Right ventricle myocardium inferior (tissue), 1 donor: ENCODE measurements around the gene AP2A2. TPM values are rescaled to one million over a fixed set of nuclear protein-coding genes. Genes with fewer than 3 reads are reported as not detected.

Source experiments
- ATAC-seq: fragments of 200-7000 bp; cut with Tn5 transposase; one replicate; pipeline ENCODE4 v1.9.1; 2020; ENCODE audit warnings: mild to moderate bottlenecking, moderate library complexity
- DNase-seq: peaks from one replicate; pipeline ENCODE4 v3.0.0; 2021; ENCODE audit errors: missing footprints
- intact Hi-C: fragments of 100-400 bp; cut with DNase I; formaldehyde crosslinking; loops from one replicate; pipeline ENCODE4 v1.11.0; 2022
- total RNA-seq: library from RNA; stranded (reverse); fragmentation: NEBNext Ultra II Directional; extraction: Animal tissue kit (Norgen Biotek cat#: 25700); gene quantifications from one replicate; pipeline ENCODE4 v1.2.1, GENCODE V29; 2021
- donor health status: DM: no; HTN: yes; CAD: no; lungs with severe emphysema.

Gene AP2A2
- total RNA-seq, 1 donor from 2014 or later: 51.7 TPM

- intact Hi-C loops: no loop called here
- DNase-seq (no peak), ATAC-seq (no peak)
These were observed 28.2 kb upstream of the AP2A2 start for GRCh38 chr11:897253-898142.

- DNase-seq (no peak), ATAC-seq (no peak)
- intact Hi-C loops: no loop called here
These were observed 27.5 kb upstream of the AP2A2 start for GRCh38 chr11:898143-898511.

DNA sequence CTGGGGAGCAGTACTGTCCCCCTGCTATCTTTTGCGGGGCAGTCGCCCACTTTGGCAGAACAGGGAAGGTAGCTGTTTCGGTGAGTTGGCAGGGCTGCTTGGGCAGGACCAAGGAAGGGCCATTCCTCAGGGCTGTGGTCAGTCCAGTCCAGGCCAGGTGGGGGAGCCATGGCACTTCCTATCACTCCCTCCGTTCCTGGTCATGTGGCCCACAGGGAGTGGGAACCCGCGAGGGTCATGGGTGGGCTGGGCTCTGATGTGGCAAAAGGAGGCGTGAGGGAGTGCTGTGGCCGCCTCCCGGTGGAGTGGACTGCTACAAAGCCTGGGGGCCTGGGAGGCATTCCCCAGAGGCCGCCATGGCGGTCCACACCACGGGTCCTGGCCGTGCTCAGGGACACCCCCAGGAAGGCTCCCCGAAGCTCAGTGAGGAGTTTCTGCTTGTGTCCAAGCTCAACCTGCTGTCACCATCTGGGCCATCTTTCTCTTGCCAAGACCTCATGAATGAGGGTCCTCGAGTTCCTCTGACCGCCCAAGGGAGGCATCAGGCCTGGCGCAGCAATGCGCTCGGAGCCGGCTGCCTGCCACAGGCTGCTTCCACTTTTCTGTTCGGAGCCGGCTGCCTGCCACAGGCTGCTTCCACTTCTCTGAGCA is 27.0 kb upstream of the AP2A2 start:
- intact Hi-C loops: no loop called here
- DNase-seq: no peak
- no peak for ATAC-seq

DNA sequence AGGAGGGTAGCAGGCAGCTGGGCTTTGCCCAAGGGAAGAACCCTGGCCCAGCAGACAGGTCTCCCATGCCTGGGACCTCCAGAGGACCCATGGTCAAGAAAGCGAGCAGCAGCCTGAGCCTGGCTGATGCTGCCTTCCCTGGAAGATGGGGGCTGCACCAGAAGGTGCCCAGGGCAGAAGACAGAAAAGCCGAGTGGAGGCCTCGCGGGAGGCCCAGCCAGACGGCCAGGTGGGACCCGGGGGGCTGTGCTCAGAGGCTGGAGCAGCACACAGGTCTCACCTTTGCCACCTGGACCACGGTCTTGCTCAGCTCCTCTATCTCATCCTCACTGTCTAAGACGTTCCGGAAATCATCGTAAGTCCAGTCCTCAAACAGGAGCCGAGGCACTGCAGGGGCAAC is 25.9 kb upstream of the AP2A2 start:
- intact Hi-C loops: no loop called here
- DNase-seq (no peak), ATAC-seq (no peak)

DNA sequence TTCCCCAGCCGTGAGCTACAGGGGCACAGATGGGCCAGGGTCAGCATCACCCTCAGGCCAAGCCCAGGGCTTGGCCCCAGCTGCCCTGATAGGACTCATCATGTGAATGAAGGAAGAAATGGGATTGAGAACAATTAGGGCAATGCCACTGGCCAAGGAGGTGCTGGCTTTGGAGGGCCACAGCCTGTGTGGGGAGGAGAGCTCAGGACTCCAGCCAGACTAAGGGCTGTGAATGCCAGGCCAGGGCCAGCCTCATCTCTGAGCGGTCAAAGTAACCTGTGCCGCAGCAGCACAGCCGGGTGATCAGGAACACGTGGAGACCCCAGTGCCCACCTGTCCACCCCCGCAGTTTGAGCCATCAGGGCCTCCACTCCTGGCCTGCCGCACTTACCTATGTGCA is 25.1 kb upstream of the AP2A2 start:
- no peak for DNase-seq
- intact Hi-C loops: no loop called here
- no peak for ATAC-seq

DNA sequence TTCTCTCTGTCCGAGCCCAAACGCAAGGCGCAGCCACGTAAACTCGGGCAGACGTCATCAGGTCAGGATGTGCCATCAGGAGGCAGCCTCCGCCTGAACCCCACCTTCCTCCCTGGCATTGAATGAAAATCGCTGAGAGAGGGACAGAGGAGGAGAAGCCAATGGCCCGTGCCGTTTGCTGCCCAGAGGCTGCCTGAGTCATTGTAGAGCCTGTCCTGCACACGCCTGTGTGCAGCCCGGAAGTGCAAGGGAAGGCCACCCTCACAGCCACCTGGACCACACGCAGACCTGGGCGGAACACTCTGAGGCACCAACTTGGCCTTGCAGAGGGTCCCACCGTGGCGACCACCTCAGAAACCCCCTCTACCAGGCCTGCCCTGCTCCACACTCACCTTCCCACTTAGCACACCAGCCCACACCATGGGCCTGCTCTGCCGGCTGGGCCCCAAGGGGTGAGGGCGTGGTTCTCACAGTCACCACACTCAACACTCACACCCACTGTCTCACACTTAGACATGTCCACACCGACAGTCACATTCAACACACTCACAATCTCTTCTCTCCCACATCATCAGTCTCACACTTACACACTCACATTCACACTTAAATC is 24.1 kb upstream of the AP2A2 start:
- intact Hi-C loops: no loop called here
- DNase-seq: no peak
- no peak for ATAC-seq

- DNase-seq: no peak
- ATAC-seq: no peak
- intact Hi-C loops: no loop called here
These were observed 21.3 kb upstream of the AP2A2 start for GRCh38 chr11:904380-904779.

DNA sequence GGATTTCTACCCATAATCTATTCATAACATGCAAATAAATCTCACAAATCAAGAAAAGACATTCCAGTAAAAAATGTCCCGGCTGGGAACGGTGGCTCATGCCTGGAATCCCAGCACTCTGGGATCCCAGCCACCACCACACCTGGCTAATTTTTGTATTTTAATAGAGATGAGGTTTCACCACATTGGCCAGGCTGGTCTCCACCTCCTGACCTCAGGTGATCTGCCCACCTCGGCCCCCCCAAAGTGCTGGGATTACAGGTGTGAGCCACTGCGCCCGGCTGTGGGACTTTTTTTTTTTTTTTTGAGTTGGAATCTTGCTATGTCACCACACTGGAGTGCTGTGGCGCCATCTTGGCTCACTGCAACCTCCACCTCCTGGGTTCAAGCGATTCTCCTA is 19.7 kb upstream of the AP2A2 start:
- intact Hi-C loops: no loop called here
- ATAC-seq: no peak
- DNase-seq: no peak

DNA sequence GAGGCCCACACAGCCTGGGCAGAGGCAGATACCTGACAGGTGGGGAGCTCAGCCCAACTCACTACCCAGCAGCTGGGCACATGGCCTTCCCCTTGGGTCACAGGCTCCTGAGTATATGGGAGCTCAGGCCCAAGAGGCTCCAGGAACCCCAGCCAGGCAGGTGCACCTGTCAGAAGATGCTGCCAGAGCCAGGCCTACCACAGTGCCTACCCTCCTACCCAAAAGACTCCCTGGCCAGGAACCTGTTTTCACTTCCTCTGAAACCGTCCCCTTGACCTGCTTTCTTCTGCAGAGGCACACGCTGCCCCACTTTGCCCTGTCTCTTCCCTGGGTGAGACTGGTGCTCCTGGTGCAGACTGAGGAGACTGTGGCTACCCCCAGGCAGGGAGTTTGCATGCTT is 18.0 kb upstream of the AP2A2 start:
- ATAC-seq: no peak
- intact Hi-C loops: no loop called here
- DNase-seq: no peak

DNA sequence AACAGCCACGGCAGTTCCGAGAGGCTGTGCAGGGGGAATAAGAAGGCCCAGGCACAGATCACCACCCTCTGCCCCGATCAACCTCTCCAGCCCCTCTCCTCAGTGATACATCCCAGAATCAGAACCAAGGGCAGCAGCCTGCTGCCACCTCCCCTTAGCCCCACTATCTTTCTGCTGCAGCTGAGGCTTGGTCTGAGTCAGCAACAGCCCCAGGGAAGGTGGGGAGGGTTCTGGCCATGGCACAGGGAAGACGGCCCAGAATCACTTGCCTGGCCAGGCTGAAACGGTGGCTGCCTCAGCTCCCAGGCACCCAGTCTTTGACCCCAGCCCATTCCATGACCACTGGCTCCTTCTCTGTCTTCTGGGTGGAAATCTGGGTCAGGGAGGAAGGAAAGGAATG is 17.4 kb upstream of the AP2A2 start:
- ATAC-seq (no peak), DNase-seq (no peak)
- intact Hi-C loops: no loop called here

DNA sequence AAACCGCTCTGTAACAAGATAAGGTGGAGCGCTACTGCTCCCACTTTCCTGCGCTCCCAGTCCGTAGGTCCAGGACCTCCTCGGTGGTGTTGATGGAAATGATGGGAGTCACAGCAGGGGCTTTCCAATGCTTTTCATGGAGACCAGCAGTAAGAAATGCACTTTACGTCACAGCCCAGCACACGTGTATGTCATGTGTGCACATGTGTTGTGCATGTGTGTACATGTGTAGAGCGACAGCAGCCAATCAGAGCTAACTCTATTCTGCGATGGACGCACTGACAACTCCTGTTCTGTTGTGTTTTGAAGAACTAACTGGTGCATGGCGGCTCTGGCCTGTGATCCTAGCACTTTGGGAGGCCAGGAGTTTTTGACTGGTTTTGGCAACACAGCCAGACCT is 16.3 kb upstream of the AP2A2 start:
- intact Hi-C loops: no loop called here
- ATAC-seq (no peak), DNase-seq (no peak)

GRCh38 chr11:910044-910588 is 15.6 kb upstream of the AP2A2 start:
- DNase-seq (no peak), ATAC-seq (no peak)
- intact Hi-C loops: loop anchor here (5.0 kb wide), 1 partner anchor 68 kb away; the partner anchor contains the start of genes POLR2L and TSPAN4

DNA sequence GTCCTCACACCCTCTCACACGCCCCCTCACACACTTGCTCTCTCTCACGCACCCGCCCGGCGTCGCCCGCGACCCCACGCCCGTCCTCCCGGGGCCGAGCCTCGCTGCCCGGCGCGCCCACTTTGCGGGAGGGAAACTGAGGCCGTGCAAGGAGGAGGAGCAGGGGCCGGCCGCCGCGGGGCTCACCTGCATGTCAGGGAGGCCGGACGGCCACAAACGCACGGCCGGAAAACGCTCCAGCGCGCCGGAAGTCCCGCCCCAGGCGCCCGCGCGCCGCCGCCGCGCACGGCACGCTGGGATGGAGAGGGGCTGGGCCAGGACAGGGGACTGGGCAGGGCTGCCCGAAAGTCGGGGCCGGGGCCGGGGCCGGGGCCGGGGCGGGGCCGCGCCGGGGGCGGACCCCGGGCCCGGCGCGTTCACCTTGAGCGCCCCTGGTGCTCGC is 15.1 kb upstream of the AP2A2 start, which contains the start of gene CHID1:
Gene CHID1 (minus strand): TSS at position 222 of the 442 bp plus-strand sequence. CDS start 5,994 bp downstream, outside the sequence.
- peak; percentile 93 for DNase-seq
- intact Hi-C loops: loop anchor here (5.0 kb wide), 1 partner anchor 68 kb away; the partner anchor contains the start of genes POLR2L and TSPAN4
- peak; percentile 94 for ATAC-seq

DNA sequence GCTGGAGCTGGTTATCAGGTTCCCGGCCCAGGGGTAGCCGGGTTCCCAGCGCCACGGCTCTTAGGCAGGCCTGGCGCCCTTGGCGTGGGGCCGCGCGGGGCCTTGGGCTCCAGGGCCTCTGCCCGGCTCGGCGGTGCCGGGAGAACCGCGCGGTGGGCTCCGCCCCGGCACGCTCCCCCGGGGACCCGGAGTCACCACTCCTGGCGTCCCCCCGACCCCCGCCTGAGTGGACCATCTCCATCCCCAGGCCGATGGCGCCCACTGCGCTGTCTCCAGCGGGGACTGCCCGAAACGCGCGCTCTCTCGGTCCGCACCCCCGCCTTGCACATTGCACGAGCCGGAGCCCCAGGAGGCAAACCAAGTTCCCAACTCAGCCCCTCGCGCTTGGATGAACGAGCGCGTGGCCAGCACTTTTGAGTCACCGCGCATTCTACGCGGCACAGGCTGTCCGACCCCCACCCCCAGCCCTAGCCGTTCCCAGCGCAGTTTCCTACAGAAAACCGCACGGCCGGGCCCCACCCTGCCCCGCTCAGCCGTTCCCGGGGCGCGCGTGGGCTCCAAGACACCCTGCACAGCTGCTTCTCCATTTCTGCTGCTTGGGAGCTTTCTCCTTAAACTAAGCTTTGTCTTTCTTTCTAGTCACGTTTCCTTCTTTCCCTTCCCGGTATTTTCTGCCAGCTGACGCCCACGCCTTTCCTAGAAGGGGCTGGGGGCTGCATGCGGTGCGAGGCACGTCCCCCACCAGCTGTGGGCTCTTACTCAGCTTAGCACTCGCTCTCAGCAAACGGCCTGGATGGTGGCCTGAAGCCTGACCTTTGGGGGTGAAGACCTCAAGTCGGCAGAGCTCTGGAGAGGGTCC is 14.4 kb upstream of the AP2A2 start:
- no peak for DNase-seq
- intact Hi-C loops: loop anchor here (5.0 kb wide), 1 partner anchor 69 kb away; the partner anchor contains the start of genes POLR2L and TSPAN4
- ATAC-seq: peak; percentile 38

GRCh38 chr11:911890-912219 is 13.8 kb upstream of the AP2A2 start:
- DNase-seq (no peak), ATAC-seq (no peak)
- intact Hi-C loops: loop anchor here (5.0 kb wide), 1 partner anchor 70 kb away; the partner anchor contains the start of genes POLR2L and TSPAN4

DNA sequence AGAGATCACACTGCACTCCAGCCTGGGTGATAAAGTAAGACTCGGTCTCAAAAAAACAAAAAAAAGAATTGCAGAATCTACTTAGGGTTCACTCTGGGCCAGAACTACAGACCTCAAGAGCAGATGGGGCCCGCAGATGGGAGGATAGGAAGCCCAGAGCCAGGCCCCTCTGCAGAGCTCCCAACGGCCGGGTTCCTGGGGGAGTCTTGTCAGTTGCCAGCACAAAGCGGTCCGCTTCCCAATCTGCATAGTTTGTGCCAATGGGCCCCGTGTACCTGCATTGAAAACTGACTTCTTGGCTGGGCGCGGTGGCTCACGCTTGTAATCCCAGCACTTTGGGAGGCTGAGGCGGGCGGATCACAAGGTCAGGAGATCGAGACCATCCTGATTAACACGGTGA is 13.4 kb upstream of the AP2A2 start:
- intact Hi-C loops: loop anchor here (5.0 kb wide), 1 partner anchor 70 kb away; the partner anchor contains the start of genes POLR2L and TSPAN4
- ATAC-seq (no peak), DNase-seq (no peak)

DNA sequence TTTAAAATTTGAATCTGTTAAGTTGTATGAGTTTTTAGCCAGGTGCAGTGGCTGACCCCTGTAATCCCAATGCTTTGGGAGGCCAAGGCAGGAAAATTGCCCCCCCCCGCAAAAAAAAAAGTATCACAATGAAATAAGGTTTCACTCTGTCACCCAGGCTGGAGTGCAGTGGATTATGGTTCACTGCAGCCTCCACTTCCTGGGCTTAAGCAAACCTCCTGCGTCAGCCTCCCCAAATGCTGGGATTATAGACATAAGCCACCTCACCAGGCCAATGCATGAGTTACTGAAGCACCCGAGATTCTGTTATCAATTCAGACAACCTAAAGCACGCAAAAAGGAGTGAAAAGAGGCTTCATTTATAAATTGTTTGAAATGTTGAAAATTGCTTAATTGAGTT is 12.6 kb upstream of the AP2A2 start:
- intact Hi-C loops: loop anchor here (5.0 kb wide), 1 partner anchor 71 kb away; the partner anchor contains the start of genes POLR2L and TSPAN4
- DNase-seq (no peak), ATAC-seq (no peak)

DNA sequence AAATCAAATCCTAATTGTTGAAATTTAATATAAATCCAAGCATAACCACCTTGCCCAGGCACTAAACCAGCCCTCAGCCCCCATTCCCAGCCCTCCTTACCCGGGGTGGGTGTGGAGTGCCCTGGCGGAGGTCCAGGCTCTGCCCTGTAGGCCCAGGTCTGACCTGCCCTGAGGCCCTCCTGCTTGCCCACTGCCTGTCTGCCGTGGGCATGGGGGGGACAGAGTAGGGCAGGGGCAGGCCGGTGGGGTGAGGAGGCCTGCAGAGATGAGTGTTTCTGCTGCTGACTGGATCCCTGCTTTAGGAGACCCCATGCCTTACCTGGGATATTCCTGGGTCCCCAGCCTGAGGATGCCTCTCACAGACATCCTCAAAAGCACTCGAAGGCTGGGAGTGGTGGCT is 11.5 kb upstream of the AP2A2 start:
- ATAC-seq (no peak), DNase-seq (no peak)
- intact Hi-C loops: loop anchor here (5.0 kb wide), 1 partner anchor 72 kb away; the partner anchor contains the start of genes POLR2L and TSPAN4
